ENCODE results near the gene PRMT5.

Gene PRMT5

GRCh38 chr14:22898302-22899090 is 30.7 kb downstream of the PRMT5 start:
- no peak for DNase-seq (ENCODE audit: low read depth in 2 of 2, low spot score in 1 of 2)

GRCh38 chr14:22897357-22897756 is 31.8 kb downstream of the PRMT5 start:
- no peak for DNase-seq (ENCODE audit: low read depth in 2 of 2, low spot score in 1 of 2)

GRCh38 chr14:22896760-22897159 is 32.4 kb downstream of the PRMT5 start:
- DNase-seq (ENCODE audit: low read depth in 2 of 2, low spot score in 1 of 2), result no peak

- no peak for DNase-seq (ENCODE audit: low read depth in 2 of 2, low spot score in 1 of 2)
Measured at GRCh38 chr14:22896356-22896755, 32.8 kb downstream of the PRMT5 start.

- no peak for DNase-seq (ENCODE audit: low read depth in 2 of 2, low spot score in 1 of 2)
Measured at GRCh38 chr14:22895402-22895801, 33.8 kb downstream of the PRMT5 start.

GRCh38 chr14:22893706-22894105 is 35.5 kb downstream of the PRMT5 start:
- no peak for DNase-seq (ENCODE audit: low read depth in 2 of 2, low spot score in 1 of 2)

GRCh38 chr14:22892488-22892887 is 36.7 kb downstream of the PRMT5 start:
- no peak for DNase-seq (ENCODE audit: low read depth in 2 of 2, low spot score in 1 of 2)

- no peak for DNase-seq (ENCODE audit: low read depth in 2 of 2, low spot score in 1 of 2)
Measured at GRCh38 chr14:22890416-22890815, 38.8 kb downstream of the PRMT5 start.

- no peak for DNase-seq (ENCODE audit: low read depth in 2 of 2, low spot score in 1 of 2)
Measured at GRCh38 chr14:22888662-22889061, 40.5 kb downstream of the PRMT5 start.

- no peak for DNase-seq (ENCODE audit: low read depth in 2 of 2, low spot score in 1 of 2)
Measured at GRCh38 chr14:22887990-22888378, 41.2 kb downstream of the PRMT5 start.

- no peak for DNase-seq (ENCODE audit: low read depth in 2 of 2, low spot score in 1 of 2)
Measured at GRCh38 chr14:22887260-22887989, 41.8 kb downstream of the PRMT5 start.

GRCh38 chr14:22886500-22887259 is 42.5 kb downstream of the PRMT5 start:
- peak; percentile 38 to 53 for DNase-seq (ENCODE audit: low read depth in 2 of 2, low spot score in 1 of 2)

- DNase-seq (ENCODE audit: low read depth in 2 of 2, low spot score in 1 of 2), result no peak
Measured at GRCh38 chr14:22885975-22886374, 43.2 kb downstream of the PRMT5 start.

GRCh38 chr14:22884738-22885523 is 44.2 kb downstream of the PRMT5 start:
- DNase-seq (ENCODE audit: low read depth in 2 of 2, low spot score in 1 of 2), result no peak

- DNase-seq (ENCODE audit: low read depth in 2 of 2, low spot score in 1 of 2), result no peak
Measured at GRCh38 chr14:22884076-22884737, 45.0 kb downstream of the PRMT5 start.

GRCh38 chr14:22883173-22883976 is 45.8 kb downstream of the PRMT5 start, which contains the start of gene REM2:
REM2 (plus strand) TSS chr14:22883222; CDS start chr14:22883288, 66 bp downstream.
- DNase-seq (ENCODE audit: low read depth in 2 of 2, low spot score in 1 of 2), result no peak

- DNase-seq (ENCODE audit: low read depth in 2 of 2, low spot score in 1 of 2), result no peak
Measured at GRCh38 chr14:22882529-22883172, 46.5 kb downstream of the PRMT5 start.

- no peak for DNase-seq (ENCODE audit: low read depth in 2 of 2, low spot score in 1 of 2)
Measured at GRCh38 chr14:22882064-22882463, 47.1 kb downstream of the PRMT5 start.
